OCI-LY7 (cell line): ENCODE measurements around the gene FBP1. TPM values are rescaled to one million over a fixed set of nuclear protein-coding genes. Genes with fewer than 3 reads are reported as not detected.

ENCODE experiments used
- BruUV-seq: library from RNA; stranded (reverse); fragments of 400-500 nt; replicated peaks from 2 replicates; lab custom pipeline; 2021; lab: Mats Ljungman, UMichigan
- CTCF ChIA-PET: fragments of 300-600 bp; sonication (Branson Sonifier 250); formaldehyde crosslinking; loops from one replicate; lab custom pipeline; 2022; ENCODE audit warnings: antibody characterized with exemption; ENCODE audit not compliant: unreplicated experiment; lab: Charles Lee
- POLR2A ChIA-PET: fragments of 300-600 bp; sonication (Branson Sonifier 250); formaldehyde crosslinking; loops from one replicate; lab custom pipeline; 2022; ENCODE audit warnings: antibody characterized with exemption; lab: Charles Lee
- DNase-seq: peaks from one replicate; pipeline ENCODE4 v3.0.0-alpha.2; 2015; ENCODE audit warnings: low spot score
- H2AFZ ChIP-seq: fragments of 200-600 bp; sonication (generic), shearing (Covaris generic); 2 replicates; pipeline ENCODE4 v1.6.1; 2014; ENCODE audit warnings: mild to moderate bottlenecking, antibody characterized with exemption, low read length, moderate library complexity
- H3K27ac ChIP-seq: fragments of 200-600 bp; sonication (generic); 2 replicates; pipeline ENCODE4 v1.5.1; 2014; ENCODE audit warnings: mixed run types, low read depth, mild to moderate bottlenecking, moderate library complexity, low read length, inconsistent platforms; ENCODE audit not compliant: poor library complexity, severe bottlenecking
- H3K36me3 ChIP-seq: fragments of 200-600 bp; sonication (generic); 2 replicates; pipeline ENCODE4 v1.6.1; 2014; ENCODE audit warnings: mild to moderate bottlenecking, antibody characterized with exemption, low read length, moderate library complexity, mixed read lengths; ENCODE audit not compliant: insufficient read depth
- H3K4me1 ChIP-seq: fragments of 200-600 bp; sonication (generic); 2 replicates; pipeline ENCODE4 v1.5.1; 2014; ENCODE audit warnings: mild to moderate bottlenecking, low read length; ENCODE audit not compliant: insufficient read depth, poor library complexity, severe bottlenecking
- H3K4me2 ChIP-seq: fragments of 200-600 bp; sonication (generic); 2 replicates; pipeline ENCODE4 v1.6.1; 2014; ENCODE audit warnings: mild to moderate bottlenecking, low read length
- H3K4me3 ChIP-seq: fragments of 200-600 bp; sonication (generic); 2 replicates; pipeline ENCODE4 v1.5.1; 2014; ENCODE audit warnings: mild to moderate bottlenecking, low read depth, low read length; ENCODE audit not compliant: poor library complexity, severe bottlenecking
- H3K79me2 ChIP-seq: fragments of 200-600 bp; sonication (generic); 2 replicates; pipeline ENCODE4 v1.6.1; 2016; ENCODE audit warnings: low read depth, mild to moderate bottlenecking, low read length, moderate library complexity, mixed read lengths; ENCODE audit not compliant: insufficient read depth
- H3K9me2 ChIP-seq: fragments of 200-600 bp; sonication (generic); 2 replicates; pipeline ENCODE4 v1.6.1; 2016; ENCODE audit warnings: mild to moderate bottlenecking, low read length, mixed read lengths; ENCODE audit not compliant: insufficient read depth
- H3K9me3 ChIP-seq: fragments of 200-600 bp; sonication (generic); 2 replicates; pipeline ENCODE4 v1.6.1; 2014; ENCODE audit warnings: mild to moderate bottlenecking, mixed run types, low read length, mixed read lengths
- H4K20me1 ChIP-seq: fragments of 200-600 bp; sonication (generic); 2 replicates; pipeline ENCODE4 v1.6.1; 2014; ENCODE audit warnings: mild to moderate bottlenecking, antibody characterized with exemption, low read length, moderate library complexity, mixed read lengths; ENCODE audit not compliant: insufficient read depth
- CTCF ChIP-seq: fragments of 200-600 bp; sonication (generic); conservative IDR thresholded peaks from 2 replicates; pipeline ENCODE4 v1.5.1; 2014; ENCODE audit warnings: mild to moderate bottlenecking, antibody characterized with exemption, low read length, moderate library complexity, mixed read lengths
- EZH2phosphoT487 ChIP-seq: fragments of 200-600 bp; sonication (generic); IDR thresholded peaks from 2 replicates; pipeline ENCODE4 v1.6.1; 2018; ENCODE audit warnings: low read depth, borderline replicate concordance, mild to moderate bottlenecking, mixed run types, antibody characterized with exemption, low read length, moderate library complexity, mixed read lengths
- intact Hi-C: fragments of 100-400 bp; cut with micrococcal nuclease; formaldehyde crosslinking; loops from one replicate; pipeline ENCODE4 v1.10.0; 2022; ENCODE audit not compliant: unreplicated experiment
- total RNA-seq, 2 experiments: library from RNA; depleted of rRNA in 1 of 2; stranded (reverse); fragments of >200 nt in 1 of 2; shearing (Covaris generic) in 1 of 2; gene quantifications; 2 replicates each; pipeline ENCODE4 v1.2.3, GENCODE V29; 2014 to 2022

FBP1 gene
- total RNA-seq, 2 experiments from 2014 or later: 63.9 to 79.1 TPM

GRCh38 chr9:94602666-94603065 lies 36.7 kb downstream of the FBP1 start:
- TF ChIP-seq EZH2phosphoT487 (no peak), CTCF (no peak)
- BruUV-seq: no TSS peak
- Histone ChIP-seq H3K4me3 (no peak overlapping the region), H2AFZ (no peak overlapping the region), H3K36me3 (peaks cover 5% of the 10 kb centered on the region; the same call in 1 of the 2 replicates), H3K9me2 (no peaks in the 10 kb centered on the region), H3K9me3 (no peaks in the 10 kb centered on the region), H3K4me2 (peak overlapping the region; percentile 81), H3K79me2 (peaks cover 21% of the 10 kb centered on the region; the same call in 1 of the 2 replicates), H3K4me1 (peaks cover 82% of the 10 kb centered on the region), H3K27ac (peak overlapping the region; percentile 93), H4K20me1 (no peaks in the 10 kb centered on the region)
- POLR2A ChIA-PET: interaction anchor here (0.7 kb wide), 1 partner anchor 552 kb away, joined by 7 read pairs; no protein-coding TSS in a partner anchor
- intact Hi-C loops: loop anchor here (1.0 kb wide), 1 partner anchor 48 kb away; no protein-coding TSS in a partner anchor
- CTCF ChIA-PET: interaction anchor here (1.0 kb wide), 1 partner anchor 20 kb away, joined by 3 read pairs; no protein-coding TSS in a partner anchor
- DNase-seq: no peak

GRCh38 chr9:94600715-94601114 lies 38.6 kb downstream of the FBP1 start:
- H3K79me2 ChIP-seq: peaks cover 9% of the 10 kb centered on the region; the same call in 1 of the 2 replicates
- H3K4me3 ChIP-seq: no peak overlapping the region
- H2AFZ ChIP-seq: peak overlapping the region; percentile 87; the same call in 1 of the 2 replicates
- CTCF ChIA-PET: no interaction called here
- H3K27ac ChIP-seq: peak overlapping the region; percentile 83
- no peaks in the 10 kb centered on the region for H3K9me3 ChIP-seq
- DNase-seq: no peak
- H3K9me2 ChIP-seq: no peaks in the 10 kb centered on the region
- intact Hi-C loops: no loop called here
- H3K4me2 ChIP-seq: peak overlapping the region; percentile 59
- peaks cover 5% of the 10 kb centered on the region; the same call in 1 of the 2 replicates for H3K36me3 ChIP-seq
- BruUV-seq: no TSS peak
- POLR2A ChIA-PET: interaction anchor here (1.1 to 1.5 kb wide), 2 partner anchors 16 to 73 kb away, joined by 3 to 4 read pairs; no protein-coding TSS in a partner anchor
- TF ChIP-seq EZH2phosphoT487: no peak
- TF ChIP-seq CTCF: no peak
- peaks cover 92% of the 10 kb centered on the region for H3K4me1 ChIP-seq
- H4K20me1 ChIP-seq: no peaks in the 10 kb centered on the region

GRCh38 chr9:94600258-94600657 lies 39.1 kb downstream of the FBP1 start:
- no peaks in the 10 kb centered on the region for H3K9me2 ChIP-seq
- peak overlapping the region; percentile 83 for H3K27ac ChIP-seq
- H3K4me3 ChIP-seq: no peak overlapping the region
- POLR2A ChIA-PET: interaction anchor here (1.1 to 1.5 kb wide), 2 partner anchors 16 to 73 kb away, joined by 3 to 4 read pairs; no protein-coding TSS in a partner anchor
- no peaks in the 10 kb centered on the region for H3K9me3 ChIP-seq
- DNase-seq: peak; percentile 68
- CTCF ChIA-PET: no interaction called here
- peaks cover 5% of the 10 kb centered on the region; the same call in 1 of the 2 replicates for H3K36me3 ChIP-seq
- peaks cover 5% of the 10 kb centered on the region; the same call in 1 of the 2 replicates for H3K79me2 ChIP-seq
- no TSS peak for BruUV-seq
- no peaks in the 10 kb centered on the region for H4K20me1 ChIP-seq
- TF ChIP-seq EZH2phosphoT487: no peak
- TF ChIP-seq CTCF: no peak
- peaks cover 92% of the 10 kb centered on the region for H3K4me1 ChIP-seq
- peak overlapping the region; percentile 87 for H2AFZ ChIP-seq
- intact Hi-C loops: no loop called here
- peak overlapping the region; percentile 59 for H3K4me2 ChIP-seq
